ENCODE data around the gene CAND2.

- TF ChIP-seq CTCF (IDR thresholded peaks at IDR 0.05) (peak in 1 of 4 experiments; percentile 20), POLR2A (IDR thresholded peaks at IDR 0.05) (no peak), EP300 (IDR thresholded peaks at IDR 0.05) (no peak), POLR2AphosphoS5 (IDR thresholded peaks at IDR 0.05) (no peak)
Measured at GRCh38 chr3:12758025-12758781, 38.3 kb upstream of the CAND2 start.

Measured in gastroesophageal sphincter (tissue), 3 donors.